Keratinocyte (primary cell): ENCODE data around the gene ERC1. TPM values are rescaled to one million over a fixed set of nuclear protein-coding genes. Genes with fewer than 3 reads are reported as not detected.

Source experiments
- DNase-seq: peaks from one replicate; pipeline ENCODE4 v3.0.0-alpha.2; 2011; ENCODE audit warnings: low read depth, missing footprints, low spot score
- FAIRE-seq: peaks from 2 replicates; lab custom pipeline; 2011; peaks lifted over from hg19 to GRCh38; lab: Jason Lieb, UNC
- H2AFZ ChIP-seq: 2 replicates; pipeline ENCODE4 v1.6.0; 2012; ENCODE audit warnings: low read length, control low read depth, inconsistent platforms; ENCODE audit not compliant: control insufficient read depth
- H3K27ac ChIP-seq: 2 replicates; pipeline ENCODE4 v1.5.1; 2011; ENCODE audit warnings: low read length; ENCODE audit not compliant: control insufficient read depth, insufficient read depth
- H3K27me3 ChIP-seq: 3 replicates; pipeline ENCODE4 v1.6.0; 2011; ENCODE audit warnings: low read length; ENCODE audit not compliant: control insufficient read depth, insufficient read depth; ENCODE audit errors: extremely low read depth
- H3K36me3 ChIP-seq, 2 experiments: 2 replicates in 1 of 2; 3 replicates in 1 of 2; pipeline ENCODE4 v1.5.1; 2011; ENCODE audit warnings: low read length in 2 of 2, mild to moderate bottlenecking in 1 of 2; ENCODE audit not compliant: control insufficient read depth in 2 of 2, insufficient read depth in 2 of 2; ENCODE audit errors: extremely low read depth in 1 of 2
- H3K4me1 ChIP-seq: 3 replicates; pipeline ENCODE4 v1.5.1; 2011; ENCODE audit warnings: low read length; ENCODE audit not compliant: control insufficient read depth, insufficient read depth; ENCODE audit errors: extremely low read depth
- H3K4me2 ChIP-seq: 3 replicates; pipeline ENCODE4 v1.6.0; 2011; ENCODE audit warnings: low read depth, low read length; ENCODE audit not compliant: control insufficient read depth, insufficient read depth; ENCODE audit errors: extremely low read depth
- H3K4me3 ChIP-seq, 3 experiments: fragments of 200-600 bp in 1 of 3; sonication (generic) in 1 of 3; 2 replicates in 2 of 3; 3 replicates in 1 of 3; pipeline ENCODE4 v1.5.1; 2011 to 2016; ENCODE audit warnings: low read length in 3 of 3, mild to moderate bottlenecking in 3 of 3, control low read depth in 2 of 3, inconsistent platforms in 1 of 3, low read depth in 1 of 3, mixed read lengths in 1 of 3, mixed run types in 1 of 3, moderate library complexity in 1 of 3; ENCODE audit not compliant: control insufficient read depth in 2 of 3, insufficient read depth in 2 of 3; ENCODE audit errors: extremely low read depth in 1 of 3
- H3K79me2 ChIP-seq: 2 replicates; pipeline ENCODE4 v1.6.0; 2012; ENCODE audit warnings: low read length; ENCODE audit not compliant: control insufficient read depth, insufficient read depth
- H3K9ac ChIP-seq: 3 replicates; pipeline ENCODE4 v1.6.0; 2011; ENCODE audit warnings: low read length; ENCODE audit not compliant: control insufficient read depth, insufficient read depth; ENCODE audit errors: extremely low read depth
- H3K9me1 ChIP-seq: 3 replicates; pipeline ENCODE4 v1.6.0; 2011; ENCODE audit warnings: low read length; ENCODE audit not compliant: control insufficient read depth, insufficient read depth; ENCODE audit errors: extremely low read depth
- H3K9me3 ChIP-seq: 2 replicates; pipeline ENCODE4 v1.5.1; 2012; ENCODE audit warnings: low read depth, low read length; ENCODE audit not compliant: control insufficient read depth
- H4K20me1 ChIP-seq: 3 replicates; pipeline ENCODE4 v1.6.0; 2011; ENCODE audit warnings: low read length; ENCODE audit not compliant: control insufficient read depth, insufficient read depth; ENCODE audit errors: extremely low read depth
- CTCF ChIP-seq, 3 experiments: IDR thresholded peaks in 1 of 3; conservative IDR thresholded peaks in 1 of 3; optimal IDR thresholded peaks in 1 of 3; 2 replicates in 2 of 3; 3 replicates in 1 of 3; pipeline versions ENCODE3 to v1.5.1; 2011; ENCODE audit warnings: low read length in 3 of 3, mild to moderate bottlenecking in 3 of 3, moderate library complexity in 2 of 3, control low read depth in 1 of 3, inconsistent platforms in 1 of 3; ENCODE audit not compliant: insufficient read depth in 2 of 3; ENCODE audit errors: extremely low read depth in 1 of 3
- EZH2 ChIP-seq: IDR thresholded peaks from one replicate; pipeline ENCODE4 v1.6.1; 2012; ENCODE audit warnings: inconsistent platforms, mild to moderate bottlenecking, low read length, moderate library complexity
- dilution Hi-C: fragments of 300-500 bp; cut with MboI; formaldehyde crosslinking; loops from one replicate; pipeline ENCODE4 v1.7.0; 2020; ENCODE audit warnings: low sequenced_read_pairs; ENCODE audit not compliant: extremely low pct_ligation_motif_present
- polyA plus RNA-seq, 5 experiments: library from polyadenylated mRNA; depleted of rRNA in 3 of 5; stranded (reverse) in 3 of 5; stranded (forward) in 1 of 5; unstranded in 1 of 5; fragments of >200 nt; gene quantifications; 1 replicate in 1 of 5; 2 replicates in 3 of 5; 3 replicates in 1 of 5; pipeline versions ENCODE4 v1.2.1 to v1.2.3, GENCODE V29; 2011 to 2012; ENCODE audit warnings: missing spikeins in 2 of 5, low read depth in 1 of 5, low replicate concordance in 1 of 5

ERC1 gene
- polyA plus RNA-seq, 1 donor (not counting 4 experiments of a cell fraction or from before 2014, with no cell fraction given), result 16.1 TPM

- FAIRE-seq (no peak), DNase-seq (no peak)
- no peaks in the 10 kb centered on the region for H3K36me3 ChIP-seq
- no peak for TF ChIP-seq EZH2
- no peak for TF ChIP-seq CTCF (optimal IDR thresholded peaks at IDR 0.05 in 1 of 3, IDR thresholded peaks at IDR 0.05 in 1 of 3, conservative IDR thresholded peaks at IDR 0.05 in 1 of 3; ENCODE audit: extremely low read depth in 1 of 3, insufficient read depth in 2 of 3, low read length in 3 of 3)
- H3K27ac ChIP-seq, result no peak overlapping the region
- H3K27me3 ChIP-seq, result no peaks in the 10 kb centered on the region
- dilution Hi-C loops, result no loop called here
- no peaks in the 10 kb centered on the region for H3K4me1 ChIP-seq
- H3K4me2 ChIP-seq, result no peak overlapping the region
- H3K79me2 ChIP-seq, result no peaks in the 10 kb centered on the region
- no peaks in the 10 kb centered on the region for H3K9me1 ChIP-seq
- H4K20me1 ChIP-seq, result no peaks in the 10 kb centered on the region
- H2AFZ ChIP-seq, result no peak overlapping the region
- no peak overlapping the region for H3K9ac ChIP-seq
- H3K9me3 ChIP-seq, result no peaks in the 10 kb centered on the region
- no peak overlapping the region for H3K4me3 ChIP-seq
Measured at GRCh38 chr12:1272142-1272541, 281.1 kb downstream of the ERC1 start.

- no peak for TF ChIP-seq EZH2
- TF ChIP-seq CTCF (optimal IDR thresholded peaks at IDR 0.05 in 1 of 3, IDR thresholded peaks at IDR 0.05 in 1 of 3, conservative IDR thresholded peaks at IDR 0.05 in 1 of 3; ENCODE audit: extremely low read depth in 1 of 3, insufficient read depth in 2 of 3, low read length in 3 of 3), result no peak
- dilution Hi-C loops, result no loop called here
- Histone ChIP-seq H3K27ac (no peak overlapping the region), H3K9ac (no peak overlapping the region), H2AFZ (no peak overlapping the region), H3K4me1 (no peaks in the 10 kb centered on the region), H4K20me1 (no peaks in the 10 kb centered on the region), H3K79me2 (no peaks in the 10 kb centered on the region), H3K27me3 (no peaks in the 10 kb centered on the region), H3K4me3 (no peak overlapping the region), H3K9me1 (no peaks in the 10 kb centered on the region), H3K36me3 (no peaks in the 10 kb centered on the region), H3K4me2 (no peak overlapping the region), H3K9me3 (no peaks in the 10 kb centered on the region)
- DNase-seq (no peak), FAIRE-seq (no peak)
Measured at GRCh38 chr12:1273051-1273450, 282.0 kb downstream of the ERC1 start.
